Epithelial cell of prostate (primary cell): ENCODE results near the gene CHML.
"Not testable (repeated sequence)": the region's sequence is repeated elsewhere in the genome, so short reads cannot be mapped to it uniquely, and the experiment has no call there.

Experiments used
- DNase-seq: peaks from one replicate; pipeline ENCODE4 v3.0.0-alpha.2; 2011; ENCODE audit warnings: low read depth, low spot score
- H3K27ac ChIP-seq: fragments of 450-650 bp; 2 replicates; pipeline ENCODE4 v1.5.1; 2017; ENCODE audit warnings: mild to moderate bottlenecking

Gene CHML

GRCh38 chr1:241640149-241640866 lies at the start of gene CHML, which contains the start of gene OPN3:
Gene CHML, minus strand, starts transcription at chr1:241640369. Its CDS starts 4,603 bp downstream, at chr1:241635766.
Gene OPN3, minus strand, starts transcription at chr1:241640369. Its CDS starts 115 bp downstream, at chr1:241640254.
- peak; percentile 40 for DNase-seq
- peak within 1 kb of the TSS; percentile 66 for H3K27ac ChIP-seq

GRCh38 chr1:241688940-241689368 lies 48.8 kb upstream of the CHML start:
- H3K27ac ChIP-seq, result peak overlapping the region; percentile 96
- DNase-seq, result peak; percentile 99

- H3K27ac ChIP-seq, result no peak overlapping the region
- no peak for DNase-seq
These were observed 43.9 kb upstream of the CHML start for GRCh38 chr1:241684108-241684507.

GRCh38 chr1:241682921-241683320 lies 42.8 kb upstream of the CHML start:
- no peak overlapping the region for H3K27ac ChIP-seq
- no peak for DNase-seq

GRCh38 chr1:241681861-241682448 lies 41.8 kb upstream of the CHML start:
- not testable (repeated sequence) for H3K27ac ChIP-seq, DNase-seq

GRCh38 chr1:241679961-241680360 lies 39.8 kb upstream of the CHML start:
- H3K27ac ChIP-seq, result no peak overlapping the region
- no peak for DNase-seq

- no peak for DNase-seq
- H3K27ac ChIP-seq, result no peak overlapping the region
These were observed 39.2 kb upstream of the CHML start for GRCh38 chr1:241679404-241679803.

- H3K27ac ChIP-seq, result no peak overlapping the region
- no peak for DNase-seq
These were observed 38.4 kb upstream of the CHML start for GRCh38 chr1:241678536-241678935.

- no peak for DNase-seq
- no peak overlapping the region for H3K27ac ChIP-seq
These were observed 37.0 kb upstream of the CHML start for GRCh38 chr1:241677201-241677600.

- no peak overlapping the region for H3K27ac ChIP-seq
- no peak for DNase-seq
These were observed 35.8 kb upstream of the CHML start for GRCh38 chr1:241675983-241676382.

- no peak overlapping the region for H3K27ac ChIP-seq
- DNase-seq, result no peak
These were observed 34.7 kb upstream of the CHML start for GRCh38 chr1:241674805-241675384.

GRCh38 chr1:241672301-241672700 lies 32.1 kb upstream of the CHML start:
- H3K27ac ChIP-seq, result no peak overlapping the region
- no peak for DNase-seq

GRCh38 chr1:241666419-241666818 lies 26.2 kb upstream of the CHML start:
- no peak for DNase-seq

GRCh38 chr1:241660424-241660972 lies 20.3 kb upstream of the CHML start:
- H3K27ac ChIP-seq, result no peak overlapping the region
- DNase-seq, result no peak

More at GRCh38 chr1:241666419-241666818, 26.2 kb upstream of the CHML start:
- H3K27ac ChIP-seq, result no peak overlapping the region

GRCh38 chr1:241659016-241659415 lies 18.8 kb upstream of the CHML start:
- not testable (repeated sequence) for H3K27ac ChIP-seq, DNase-seq

GRCh38 chr1:241658081-241658793 lies 18.1 kb upstream of the CHML start:
- no peak overlapping the region for H3K27ac ChIP-seq
- DNase-seq, result no peak

GRCh38 chr1:241654641-241655040 lies 14.5 kb upstream of the CHML start:
- no peak overlapping the region for H3K27ac ChIP-seq
- DNase-seq, result no peak

GRCh38 chr1:241654019-241654418 lies 13.8 kb upstream of the CHML start:
- no peak for DNase-seq
- H3K27ac ChIP-seq, result no peak overlapping the region

- H3K27ac ChIP-seq, result no peak within 1 kb of the TSS
- DNase-seq, result no peak
These were observed 11.8 kb upstream of the CHML start, which contains the start of gene WDR64 for GRCh38 chr1:241652012-241652411. Gene WDR64, plus strand, starts transcription at chr1:241652281. Its CDS starts 204 bp downstream, at chr1:241652485.

GRCh38 chr1:241648159-241648558 lies 8.0 kb upstream of the CHML start:
- DNase-seq, result no peak
- peak overlapping the region; percentile 19 for H3K27ac ChIP-seq
